K562 (cell line): ENCODE results near the gene HSPB1. TPM values are rescaled to one million over a fixed set of nuclear protein-coding genes. Genes with fewer than 3 reads are reported as not detected.
A peak's percentile ranks its signal among the peaks of the same experiment; 100 is the strongest.

Experiments used
- ATAC-seq: fragments of 200-7000 bp; cut with Tn5 transposase; 3 replicates; pipeline ENCODE4 v1.9.1; 2020; ENCODE audit warnings: moderate library complexity
- BruUV-seq: library from RNA; stranded (reverse); fragments of 400-500 nt; replicated peaks from 2 replicates; lab custom pipeline; 2021; lab: Mats Ljungman, UMichigan
- CTCF ChIA-PET: fragments of 300-600 bp; formaldehyde crosslinking; extraction: SDS; loops from one replicate; lab custom pipeline; 2021; ENCODE audit warnings: low intra/inter-chr PET ratio; lab: Yijun Ruan, JAX
- POLR2A ChIA-PET: fragments of 300-600, 350-650 bp; sonication (Branson Sonifier 250); formaldehyde crosslinking; extraction: SDS; loops from one replicate; lab custom pipeline; 2021; ENCODE audit warnings: antibody characterized with exemption, inconsistent platforms; lab: Yijun Ruan, JAX
- DNase-seq, 4 experiments: peaks; one replicate each; pipeline versions ENCODE4 v3.0.0 to v3.0.0-alpha.2; 2011 to 2018; ENCODE audit warnings: low spot score in 3 of 4, mixed read lengths in 3 of 4; ENCODE audit errors: extremely low read depth in 1 of 4
- FAIRE-seq: peaks from 2 replicates; lab custom pipeline; 2011; peaks lifted over from hg19 to GRCh38; lab: Jason Lieb, UNC
- H2AFZ ChIP-seq: 2 replicates; pipeline ENCODE4 v1.6.0; 2011; ENCODE audit warnings: low read depth, low read length, control low read depth, inconsistent platforms
- H3K27ac ChIP-seq: fragments of 200-600 bp; 3 replicates; pipeline ENCODE4 v1.8.0; 2011; ENCODE audit warnings: low read depth, mild to moderate bottlenecking, control low read depth, inconsistent platforms, low read length, moderate library complexity, mixed read lengths; ENCODE audit errors: extremely low read depth
- H3K27me3 ChIP-seq, 2 experiments: fragments of 300-600 bp in 1 of 2; 2 replicates in 1 of 2; 3 replicates in 1 of 2; pipeline versions ENCODE4 v1.6.0 to v1.8.0; 2011; ENCODE audit warnings: inconsistent platforms in 2 of 2, low read length in 2 of 2, mild to moderate bottlenecking in 1 of 2, mixed read lengths in 1 of 2, moderate library complexity in 1 of 2; ENCODE audit not compliant: control insufficient read depth in 2 of 2, insufficient read depth in 2 of 2
- H3K36me3 ChIP-seq: fragments of 300-600 bp; 3 replicates; pipeline ENCODE4 v1.8.0; 2011; ENCODE audit warnings: mild to moderate bottlenecking, low read length, inconsistent platforms; ENCODE audit not compliant: control insufficient read depth, insufficient read depth
- H3K4me1 ChIP-seq, 2 experiments: fragments of 200-600 bp in 1 of 2; replicated peaks in 1 of 2; 2 replicates in 1 of 2; 3 replicates in 1 of 2; pipeline versions ENCODE4 v1.5.1 to v1.8.0; 2011; ENCODE audit warnings: inconsistent platforms in 2 of 2, low read length in 2 of 2, mild to moderate bottlenecking in 1 of 2, mixed read lengths in 1 of 2, moderate library complexity in 1 of 2; ENCODE audit not compliant: control insufficient read depth in 2 of 2, insufficient read depth in 2 of 2
- H3K4me2 ChIP-seq: 2 replicates; pipeline ENCODE4 v1.6.1; 2011; ENCODE audit warnings: low read length, control low read depth, inconsistent platforms, mixed read lengths; ENCODE audit not compliant: insufficient read depth
- H3K4me3 ChIP-seq: fragments of 200-600 bp; sonication (generic), shearing (Covaris generic); 2 replicates; pipeline ENCODE4 v1.5.1; 2016; ENCODE audit warnings: control low read depth, inconsistent platforms
- H3K79me2 ChIP-seq: fragments of 200-600 bp; 3 replicates; pipeline ENCODE4 v1.8.0; 2011; ENCODE audit warnings: low read length, inconsistent platforms; ENCODE audit not compliant: control insufficient read depth, insufficient read depth
- H3K9ac ChIP-seq, 2 experiments: 2 replicates each; pipeline versions ENCODE4 v1.6.0 to v1.6.1; 2011; ENCODE audit warnings: low read depth in 2 of 2, low read length in 2 of 2, control low read depth in 1 of 2, inconsistent platforms in 1 of 2, mild to moderate bottlenecking in 1 of 2, mixed read lengths in 1 of 2; ENCODE audit not compliant: insufficient read depth in 1 of 2
- H3K9me1 ChIP-seq: one replicate; pipeline ENCODE4 v1.6.0; 2011; ENCODE audit warnings: inconsistent platforms, mild to moderate bottlenecking, low read length, moderate library complexity; ENCODE audit not compliant: control insufficient read depth, insufficient read depth
- H3K9me3 ChIP-seq: replicated peaks from 2 replicates; pipeline ENCODE4 v1.5.1; 2011; ENCODE audit warnings: low read depth, low read length, inconsistent platforms; ENCODE audit not compliant: control insufficient read depth, insufficient read depth
- H4K20me1 ChIP-seq: replicated peaks from 2 replicates; pipeline ENCODE4 v1.6.1; 2011; ENCODE audit warnings: low read length, inconsistent platforms, mixed read lengths; ENCODE audit not compliant: control insufficient read depth, insufficient read depth
- RBM15 ChIP-seq: fragments of 200-400 bp; formaldehyde crosslinking; IDR thresholded peaks from 2 replicates; pipeline ENCODE4 v1.6.1; 2018; ENCODE audit warnings: mild to moderate bottlenecking, low read length, moderate library complexity; ENCODE audit not compliant: insufficient read depth
- SP1 ChIP-seq: sonication (generic); formaldehyde crosslinking; IDR thresholded peaks from 2 replicates; pipeline ENCODE4 v1.8.1; 2022; ENCODE audit warnings: mild to moderate bottlenecking, missing genetic modification reagents
- ZBTB7A ChIP-seq: IDR thresholded peaks from 2 replicates; pipeline ENCODE4 v1.6.1; 2011; ENCODE audit warnings: low read depth, mild to moderate bottlenecking, low read length, moderate library complexity, borderline replicate concordance; ENCODE audit not compliant: control insufficient read depth
- WGBS: fragments of 100-300 bp; shearing (Covaris generic); methylation state at CpG from one replicate; pipeline ENCODE4 v1.1.6; 2016; ENCODE audit warnings: low coverage, mixed read lengths; ENCODE audit not compliant: insufficient coverage; ENCODE audit errors: missing lambda C conversion rate; 5-methylcytosine and 5-hydroxymethylcytosine counted together
- in situ Hi-C: fragments of 300-500 bp; cut with MboI; formaldehyde crosslinking; loops from 4 replicates; pipeline ENCODE4 v1.15.0; 2018; ENCODE audit warnings: inconsistent platforms, mixed read lengths
- intact Hi-C: fragments of 100-400 bp; cut with micrococcal nuclease; formaldehyde crosslinking; loops from 2 replicates; pipeline ENCODE4 v1.14.2; 2022
- polyA plus RNA-seq, 8 experiments: library from polyadenylated mRNA; depleted of rRNA in 4 of 8; stranded (reverse) in 5 of 8; unstranded in 3 of 8; fragments of >200 nt; fragmentation: Nextera tagmentation in 2 of 8; fragmentation: Illumina TruSeq in 1 of 8; extraction: Ambion mirVana in 2 of 8; extraction: Trizol in 1 of 8; gene quantifications; 2 replicates each; pipeline versions ENCODE4 v1.2.1 to v1.2.3, GENCODE V29; 2011 to 2014; ENCODE audit warnings: inconsistent platforms in 1 of 8, missing spikeins in 1 of 8
- total RNA-seq, 7 experiments: library from RNA; depleted of rRNA in 6 of 7; stranded (reverse); fragments of >200 nt in 6 of 7; fragmentation: Illumina TruSeq in 2 of 7; extraction: Trizol in 2 of 7; gene quantifications; 2 replicates each; pipeline versions ENCODE4 v1.2.1 to v1.2.3, GENCODE V29; 2011 to 2021; ENCODE audit warnings: low replicate concordance in 1 of 7

The HSPB1 gene
- total and polyA plus RNA-seq, 9 of the 15 experiments (the other 6 are each of a cell fraction or from before 2014, with no cell fraction given): 27.1 to 522 (median 138) TPM

GRCh38 chr7:76285604-76286374, 16.7 kb upstream of the HSPB1 start:
- Histone ChIP-seq H2AFZ (no peak overlapping the region), H3K9me1 (no peaks in the 10 kb centered on the region), H3K9me3 (no peaks in the 10 kb centered on the region), H3K36me3 (no peaks in the 10 kb centered on the region), H3K9ac (peak overlapping the region in 1 of 2 experiments; percentile 26; a peak in 1 of 4 replicates), H3K27ac (no peak overlapping the region), H4K20me1 (no peaks in the 10 kb centered on the region), H3K4me2 (no peak overlapping the region), H3K4me3 (no peak overlapping the region), H3K27me3 (peaks cover 24 to 36% of the 10 kb centered on the region in 2 experiments; a peak in 4 of 5 replicates), H3K4me1 (peaks cover 3 to 45% of the 10 kb centered on the region in 2 experiments), H3K79me2 (no peaks in the 10 kb centered on the region)
- no peak for ATAC-seq
- ChIA-PET POLR2A (interaction anchor here (0.6 to 2.2 kb wide), 6 partner anchors 8 to 211 kb away, joined by 3 to 8 read pairs (median 4); no protein-coding TSS in a partner anchor), CTCF (no interaction called here)
- DNase-seq: no peak
- no peak for FAIRE-seq
- 19% methylated on average over 28 of the region's 29 CpGs for WGBS
- intact Hi-C loops (no loop called here), in situ Hi-C loops (no loop called here)
- TF ChIP-seq ZBTB7A: 0 out of 2 replicates have a peak, but pooled peaks have one; percentile 21
- TF ChIP-seq RBM15: no peak
- BruUV-seq: no TSS peak

GRCh38 chr7:76286842-76287403, 15.6 kb upstream of the HSPB1 start:
- Histone ChIP-seq H4K20me1 (no peaks in the 10 kb centered on the region), H3K79me2 (no peaks in the 10 kb centered on the region), H3K9me1 (no peaks in the 10 kb centered on the region), H3K4me2 (no peak overlapping the region), H3K4me3 (no peak overlapping the region), H3K4me1 (peaks cover 10 to 44% of the 10 kb centered on the region in 2 experiments), H3K9me3 (no peaks in the 10 kb centered on the region), H3K36me3 (no peaks in the 10 kb centered on the region), H3K9ac (peak overlapping the region in 1 of 2 experiments; percentile 72; a peak in 1 of 4 replicates), H2AFZ (no peak overlapping the region), H3K27me3 (peaks cover 18 to 36% of the 10 kb centered on the region in 2 experiments; a peak in 4 of 5 replicates), H3K27ac (no peak overlapping the region)
- POLR2A ChIA-PET: interaction anchor here (0.6 to 2.2 kb wide), 3 partner anchors 10 to 62 kb away, joined by 3 to 8 read pairs (median 3); no protein-coding TSS in a partner anchor
- 29% methylated on average over 15 of the region's 16 CpGs for WGBS
- in situ Hi-C loops: no loop called here
- no TSS peak for BruUV-seq
- FAIRE-seq (no peak), DNase-seq (no peak), ATAC-seq (no peak)
- CTCF ChIA-PET: no interaction called here
- intact Hi-C loops: no loop called here
- TF ChIP-seq SP1 (CRISPR knock-in tag): no peak
